ENCODE measurements around the gene B3GNT4. TPM values are rescaled to one million over a fixed set of nuclear protein-coding genes. Genes with fewer than 3 reads are reported as not detected.

The B3GNT4 gene
- total RNA-seq, 4 donors from 2014 or later: not detected

- peaks cover 43 to 97% (median 85%) of the 10 kb centered on the region in 4 donors for H3K36me3 ChIP-seq
- TF ChIP-seq POLR2AphosphoS5 (IDR thresholded peaks at IDR 0.05) (no peak), CTCF (IDR thresholded peaks at IDR 0.05) (no peak), POLR2A (IDR thresholded peaks at IDR 0.05; ENCODE audit: low read depth) (no peak), EP300 (IDR thresholded peaks at IDR 0.05) (no peak)
- no peak overlapping the region for H3K27ac ChIP-seq (replicated peaks in 1 of 4)
- WGBS: 98% methylated on average over 5 of the region's 5 CpGs
- no peak for DNase-seq (ENCODE audit: extremely low spot score)
- no peak overlapping the region for H3K4me3 ChIP-seq
- H3K27me3 ChIP-seq: no peaks in the 10 kb centered on the region
- intact Hi-C loops (cut with DNase I): no loop called here
- H3K9me3 ChIP-seq: no peaks in the 10 kb centered on the region
- no peaks in the 10 kb centered on the region for H3K4me1 ChIP-seq
These were observed 35.4 kb downstream of the B3GNT4 start for GRCh38 chr12:122238861-122239260.

GRCh38 chr12:122243965-122244364, 40.5 kb downstream of the B3GNT4 start:
- intact Hi-C loops (cut with DNase I): no loop called here

GRCh38 chr12:122244565-122245371, 41.3 kb downstream of the B3GNT4 start:
- WGBS: 91% methylated on average over 11 of the region's 11 CpGs
- no peak for TF ChIP-seq POLR2A (IDR thresholded peaks at IDR 0.05; ENCODE audit: low read depth)
- no peak for TF ChIP-seq EP300 (IDR thresholded peaks at IDR 0.05)
- no peak for TF ChIP-seq POLR2AphosphoS5 (IDR thresholded peaks at IDR 0.05)
- no peak for TF ChIP-seq CTCF (IDR thresholded peaks at IDR 0.05)
- Histone ChIP-seq H3K27me3 (no peaks in the 10 kb centered on the region), H3K4me3 (no peak overlapping the region), H3K4me1 (no peaks in the 10 kb centered on the region), H3K36me3 (peaks cover 35 to 83% (median 68%) of the 10 kb centered on the region in 4 donors), H3K27ac (replicated peaks in 1 of 4) (no peak overlapping the region), H3K9me3 (no peaks in the 10 kb centered on the region)
- no peak for DNase-seq (ENCODE audit: extremely low spot score)
- intact Hi-C loops (cut with DNase I): no loop called here

More at GRCh38 chr12:122243965-122244364, 40.5 kb downstream of the B3GNT4 start:
- DNase-seq (ENCODE audit: extremely low spot score): no peak
- no peaks in the 10 kb centered on the region for H3K27me3 ChIP-seq
- 90% methylated on average over 6 of the region's 6 CpGs for WGBS
- H3K4me1 ChIP-seq: no peaks in the 10 kb centered on the region
- peaks cover 34 to 83% (median 63%) of the 10 kb centered on the region in 4 donors for H3K36me3 ChIP-seq
- no peak overlapping the region for H3K27ac ChIP-seq (replicated peaks in 1 of 4)
- H3K9me3 ChIP-seq: no peaks in the 10 kb centered on the region
- no peak overlapping the region for H3K4me3 ChIP-seq
- TF ChIP-seq CTCF (IDR thresholded peaks at IDR 0.05): no peak
- no peak for TF ChIP-seq EP300 (IDR thresholded peaks at IDR 0.05)
- no peak for TF ChIP-seq POLR2AphosphoS5 (IDR thresholded peaks at IDR 0.05)
- TF ChIP-seq POLR2A (IDR thresholded peaks at IDR 0.05; ENCODE audit: low read depth): no peak

GRCh38 chr12:122245553-122245952, 42.0 kb downstream of the B3GNT4 start:
- DNase-seq (ENCODE audit: extremely low spot score): no peak
- Histone ChIP-seq H3K4me3 (no peak overlapping the region), H3K27ac (replicated peaks in 1 of 4) (no peak overlapping the region), H3K36me3 (peaks cover 39 to 83% (median 68%) of the 10 kb centered on the region in 4 donors), H3K9me3 (no peaks in the 10 kb centered on the region), H3K27me3 (no peaks in the 10 kb centered on the region), H3K4me1 (no peaks in the 10 kb centered on the region)
- TF ChIP-seq EP300 (IDR thresholded peaks at IDR 0.05) (no peak), CTCF (IDR thresholded peaks at IDR 0.05) (no peak), POLR2A (IDR thresholded peaks at IDR 0.05; ENCODE audit: low read depth) (no peak), POLR2AphosphoS5 (IDR thresholded peaks at IDR 0.05) (no peak)
- intact Hi-C loops (cut with DNase I): no loop called here
- WGBS: 88% methylated on average over 1 of the region's 1 CpG

Data from esophagus muscularis mucosa (tissue), 4 donors.